Activated CD4-positive, alpha-beta T cell treated with anti-CD3 and anti-CD28 coated beads, Interleukin-2, amount 50 U/mL, for 16 hours (primary cell): ENCODE data around the gene CLDN3.
"Not testable (repeated sequence)": the region's sequence is repeated elsewhere in the genome, so short reads cannot be mapped to it uniquely, and the experiment has no call there.

Experiments
- DNase-seq: peaks from one replicate; pipeline ENCODE4 v3.0.0-alpha.2; 2020

The CLDN3 gene, protein sequence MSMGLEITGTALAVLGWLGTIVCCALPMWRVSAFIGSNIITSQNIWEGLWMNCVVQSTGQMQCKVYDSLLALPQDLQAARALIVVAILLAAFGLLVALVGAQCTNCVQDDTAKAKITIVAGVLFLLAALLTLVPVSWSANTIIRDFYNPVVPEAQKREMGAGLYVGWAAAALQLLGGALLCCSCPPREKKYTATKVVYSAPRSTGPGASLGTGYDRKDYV

DNA sequence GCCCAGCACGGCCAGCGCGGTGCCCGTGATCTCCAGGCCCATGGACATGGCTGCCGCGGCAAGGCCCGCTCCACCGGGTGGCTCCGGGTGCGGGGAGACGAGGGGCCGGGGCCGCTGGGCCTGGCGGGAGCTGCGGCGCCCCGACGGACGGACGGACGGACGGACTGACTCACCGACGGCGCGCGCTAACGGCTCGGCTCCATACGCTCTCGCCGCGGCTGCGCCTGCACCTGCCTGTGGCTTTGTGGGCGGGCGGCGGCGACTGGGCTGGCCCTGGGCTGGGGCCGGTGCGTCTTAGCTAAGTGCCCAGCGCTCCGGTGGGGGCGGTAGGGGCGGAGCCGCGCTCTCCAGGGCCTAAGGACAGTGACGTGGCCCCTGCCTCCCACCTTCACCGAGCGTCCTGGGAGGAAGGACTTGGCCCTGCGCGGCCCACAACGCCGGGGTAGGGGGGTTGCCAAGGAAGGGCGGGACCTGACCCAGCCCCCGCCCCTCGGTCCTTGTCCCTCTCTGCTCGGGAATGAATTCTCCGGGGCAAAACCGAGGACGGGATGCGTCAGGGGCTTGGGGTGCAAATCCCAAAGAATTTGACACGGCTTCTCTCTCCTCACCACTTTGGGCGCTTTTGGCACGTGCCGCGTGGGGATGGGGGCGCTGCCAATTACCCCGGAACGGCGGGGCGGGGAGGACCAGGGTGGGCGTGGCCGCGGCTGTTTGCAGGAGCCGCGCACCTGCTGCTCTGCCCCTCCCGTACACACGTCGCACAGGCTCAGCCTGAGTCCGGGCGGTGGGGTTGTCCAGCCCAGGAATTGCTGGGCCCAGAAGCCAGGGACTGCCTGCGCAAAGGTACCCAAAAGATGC lies at the start of gene CLDN3:
CLDN3 (minus strand) TSS at position 269 of the 858 bp plus-strand sequence; CDS start at position 48, 221 bp downstream.
- DNase-seq = no peak

DNA sequence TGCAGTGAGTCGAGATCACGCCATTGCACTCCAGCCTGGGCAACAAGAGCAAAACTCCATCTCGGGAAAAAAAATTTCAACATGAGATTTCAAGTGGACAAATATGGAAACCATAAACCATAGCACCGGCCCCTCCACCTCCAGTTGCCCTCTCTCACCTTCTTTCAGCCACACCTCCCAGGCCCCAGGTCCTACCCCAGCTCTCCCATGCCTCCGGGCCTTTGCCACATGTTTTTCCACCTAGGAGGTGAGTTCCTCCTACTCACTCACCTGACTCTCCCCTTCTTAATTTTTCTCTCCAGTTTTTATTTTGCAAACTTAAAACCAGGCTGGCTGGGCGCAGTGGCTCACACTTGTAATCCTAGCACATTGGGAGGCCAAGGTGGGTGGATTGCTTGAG lies 47.1 kb upstream of the CLDN3 start:
- DNase-seq = no peak

DNA sequence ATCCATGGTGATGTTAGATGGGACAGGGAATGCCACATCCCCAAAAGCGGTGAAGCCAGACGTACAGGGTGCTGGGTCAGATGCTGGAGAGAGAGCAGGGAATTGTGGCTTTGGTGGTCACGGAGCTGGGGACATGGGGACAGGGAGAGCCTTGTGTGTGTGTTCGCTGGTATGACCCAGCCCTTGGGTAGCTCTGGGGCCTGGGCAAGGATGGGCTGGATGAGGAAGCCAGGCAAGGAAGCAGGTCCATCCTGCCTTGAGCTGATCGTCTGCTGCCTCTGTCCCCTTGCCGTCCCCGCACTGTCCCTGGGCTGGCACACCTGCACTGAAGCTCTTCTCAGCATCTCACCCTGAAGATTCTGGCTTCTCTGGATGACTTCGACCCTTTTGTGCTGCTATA lies 45.4 kb upstream of the CLDN3 start:
- no peak for DNase-seq

DNA sequence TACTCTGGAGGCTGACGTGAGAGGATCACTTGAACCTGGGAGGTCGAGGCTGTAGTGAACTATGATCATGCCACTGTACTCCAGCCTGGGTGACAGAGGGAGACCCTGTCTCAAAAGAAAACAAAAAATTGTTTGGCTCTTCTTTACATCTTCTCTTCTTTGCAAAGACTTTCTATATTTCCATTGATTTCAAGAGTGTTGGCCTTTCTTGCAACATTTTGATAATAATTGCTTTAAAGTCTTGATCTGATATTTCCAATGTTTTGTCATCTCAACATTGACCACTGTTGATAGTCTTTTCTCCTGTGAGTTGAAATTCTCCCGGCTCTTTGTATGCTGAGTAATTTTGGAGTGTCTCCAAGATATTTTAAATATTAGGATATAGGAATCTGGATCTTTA lies 42.9 kb upstream of the CLDN3 start:
- no peak for DNase-seq

DNA sequence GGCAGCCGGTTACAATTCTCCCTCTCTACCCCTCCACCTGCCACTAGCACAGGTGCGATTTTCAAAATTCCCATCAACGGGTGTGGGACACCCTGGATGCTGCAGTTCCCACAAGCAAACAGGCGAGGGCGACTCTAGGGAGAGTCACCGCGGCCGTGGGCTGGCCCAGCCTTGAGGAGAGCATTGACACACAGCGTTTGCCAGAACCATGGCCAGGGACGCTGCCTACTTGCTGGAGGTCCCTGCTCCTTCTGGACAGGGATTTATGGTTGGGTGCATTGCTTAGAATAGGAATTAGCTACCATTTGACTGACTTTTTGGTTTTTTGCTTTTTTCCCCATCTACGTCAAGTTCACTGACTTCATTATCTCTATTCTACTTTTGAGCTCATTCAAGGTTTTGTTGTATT lies 41.7 kb upstream of the CLDN3 start:
- peak; percentile 60 for DNase-seq

DNA sequence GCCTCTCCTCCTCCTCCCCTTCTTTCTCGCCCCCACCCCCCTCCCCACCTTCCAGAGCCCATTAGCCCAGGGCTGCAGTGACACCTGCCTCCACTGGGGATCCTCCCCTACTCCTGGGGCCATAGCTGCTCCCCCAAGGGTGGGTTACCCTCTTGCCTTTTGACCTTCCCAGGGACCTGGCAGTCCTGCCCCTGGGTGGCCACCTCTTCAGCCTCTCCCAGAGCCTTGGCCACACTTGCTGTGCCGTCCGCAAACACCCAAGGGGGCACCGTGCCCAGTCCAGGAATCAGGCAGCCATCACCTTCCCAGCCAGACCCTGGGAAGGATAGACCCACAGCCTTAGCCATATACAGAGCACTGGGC lies 40.9 kb upstream of the CLDN3 start:
- no peak for DNase-seq

DNA sequence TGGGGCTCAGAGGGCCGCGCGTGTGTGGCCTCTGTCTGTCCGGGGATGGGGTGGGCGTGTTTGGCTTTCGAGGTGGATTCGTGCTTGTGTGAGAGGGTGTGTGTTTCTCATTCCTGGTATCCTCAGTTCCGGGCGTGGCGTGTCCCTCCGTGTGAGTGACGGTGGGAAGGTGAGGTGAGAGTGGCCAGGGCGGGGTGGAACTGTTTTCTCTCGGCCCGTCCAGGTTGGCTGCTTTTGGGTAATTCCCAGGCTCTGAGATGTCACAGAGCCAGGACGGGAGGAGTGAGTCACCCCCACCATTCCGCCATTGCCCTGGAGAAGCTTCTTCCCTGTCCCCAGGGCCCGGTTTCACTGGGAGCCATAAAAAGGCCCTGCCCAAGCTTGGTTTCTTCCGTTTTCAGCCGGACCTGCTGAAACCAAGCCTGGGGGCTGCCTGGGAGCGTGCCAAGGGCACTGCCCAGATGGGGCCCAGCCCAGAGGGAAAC lies 39.4 kb upstream of the CLDN3 start:
- no peak for DNase-seq

DNA sequence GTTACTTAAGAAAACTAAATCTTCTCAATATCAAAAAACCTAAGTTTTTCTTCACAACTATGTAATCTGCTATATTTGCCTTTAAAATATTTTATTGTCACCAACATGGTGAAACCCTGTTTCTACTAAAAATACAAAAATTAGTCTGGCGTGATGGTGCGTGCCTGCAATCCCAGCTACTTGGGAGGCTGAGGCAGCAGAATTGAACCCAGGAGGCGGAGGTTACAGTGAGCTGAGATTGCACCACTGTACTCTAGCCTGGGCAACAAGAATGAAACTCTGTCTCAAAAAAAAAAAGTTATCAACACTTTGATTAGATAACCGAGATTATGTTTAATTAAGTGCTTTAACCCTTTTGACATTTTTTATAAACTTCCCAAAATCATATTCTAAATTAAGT lies 32.4 kb upstream of the CLDN3 start:
- no peak for DNase-seq

DNA sequence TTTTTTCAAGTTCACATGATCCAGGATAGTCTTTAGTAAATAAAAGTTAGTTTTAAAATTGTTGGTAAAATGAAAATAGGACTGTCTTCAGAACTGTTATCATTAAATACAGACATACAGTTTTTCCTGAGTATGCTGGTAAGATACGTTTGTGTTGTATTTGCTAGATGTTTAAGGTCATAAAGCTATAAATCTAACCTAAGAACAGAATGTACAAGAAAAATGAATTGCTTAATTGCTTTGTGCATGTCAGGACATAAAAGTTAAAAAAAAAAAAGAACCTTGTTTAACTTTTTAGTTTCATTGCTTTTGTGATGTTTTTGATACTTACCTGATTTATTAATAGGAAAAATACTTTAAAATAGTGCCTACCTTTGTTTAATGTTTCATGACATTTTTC lies 31.5 kb upstream of the CLDN3 start:
- DNase-seq = no peak

DNA sequence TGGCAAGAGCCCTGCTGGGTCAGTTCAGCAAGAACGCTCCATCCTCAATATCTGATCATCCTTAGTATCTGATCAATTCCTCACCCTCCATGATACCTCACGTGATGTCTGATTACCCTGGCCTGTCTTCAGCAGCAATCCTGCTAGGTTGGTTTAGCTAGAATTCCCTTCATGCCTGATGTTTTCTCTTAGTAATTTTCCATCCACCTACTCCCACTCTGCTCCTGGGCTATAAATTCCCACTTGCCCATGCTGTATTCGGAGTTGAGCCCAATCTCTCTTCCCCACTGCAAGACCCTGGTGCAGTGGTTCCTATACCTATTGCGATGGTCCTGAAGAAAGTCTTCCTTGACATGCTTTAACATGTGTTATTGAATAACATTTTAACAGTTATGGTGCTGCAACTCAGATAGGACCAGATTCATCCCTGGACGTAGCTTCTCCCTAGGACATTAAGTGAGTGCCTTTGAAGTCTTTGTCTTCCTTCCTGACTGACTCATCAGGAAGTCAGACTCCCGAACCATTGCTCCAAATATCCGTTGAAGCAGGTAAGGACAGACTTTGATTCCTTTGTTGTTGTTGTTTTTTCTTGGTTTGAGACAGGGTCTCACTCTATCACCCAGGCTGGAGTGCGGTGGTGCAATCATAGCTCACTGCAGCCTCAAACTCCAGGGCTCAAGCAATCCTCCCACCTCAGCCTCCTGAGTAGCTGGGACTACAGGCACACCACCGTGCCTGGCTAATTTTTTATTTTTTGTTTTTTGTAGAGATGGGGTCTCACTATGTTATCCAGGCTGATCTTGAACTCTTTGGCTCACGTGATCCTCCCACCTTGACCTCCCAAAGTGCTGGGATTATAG lies 29.4 kb upstream of the CLDN3 start:
- no peak for DNase-seq

DNA sequence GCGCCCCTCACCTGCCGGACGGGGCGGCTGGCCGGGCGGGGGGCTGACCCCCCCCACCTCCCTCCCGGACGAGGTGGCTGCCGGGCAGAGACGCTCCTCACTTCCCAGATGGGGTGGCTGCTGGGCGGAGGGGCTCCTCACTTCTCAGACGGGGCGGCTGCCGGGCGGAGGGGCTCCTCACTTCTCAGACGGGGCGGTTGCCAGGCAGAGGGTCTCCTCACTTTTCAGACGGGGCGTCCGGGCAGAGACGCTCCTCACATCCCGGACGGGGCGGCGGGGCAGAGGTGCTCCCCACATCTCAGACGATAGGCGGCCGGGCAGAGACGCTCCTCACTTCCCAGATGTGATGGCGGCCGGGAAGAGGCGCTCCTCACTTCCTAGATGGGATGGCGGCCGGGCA lies 27.1 kb upstream of the CLDN3 start:
- DNase-seq = not testable (repeated sequence)

DNA sequence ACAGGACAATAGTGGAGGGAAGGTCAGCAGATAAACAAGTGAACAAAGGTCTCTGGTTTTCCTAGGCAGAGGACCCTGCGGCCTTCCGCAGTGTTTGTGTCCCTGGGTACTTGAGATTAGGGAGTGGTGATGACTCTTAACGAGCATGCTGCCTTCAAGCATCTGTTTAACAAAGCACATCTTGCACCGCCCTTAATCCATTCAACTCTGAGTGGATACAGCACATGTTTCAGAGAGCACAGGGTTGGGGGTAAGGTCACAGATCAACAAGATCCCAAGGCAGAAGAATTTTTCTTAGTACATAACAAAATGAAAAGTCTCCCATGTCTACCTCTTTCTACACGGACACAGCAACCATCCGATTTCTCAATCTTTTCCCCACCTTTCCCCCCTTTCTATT lies 26.6 kb upstream of the CLDN3 start:
- DNase-seq = not testable (repeated sequence)

DNA sequence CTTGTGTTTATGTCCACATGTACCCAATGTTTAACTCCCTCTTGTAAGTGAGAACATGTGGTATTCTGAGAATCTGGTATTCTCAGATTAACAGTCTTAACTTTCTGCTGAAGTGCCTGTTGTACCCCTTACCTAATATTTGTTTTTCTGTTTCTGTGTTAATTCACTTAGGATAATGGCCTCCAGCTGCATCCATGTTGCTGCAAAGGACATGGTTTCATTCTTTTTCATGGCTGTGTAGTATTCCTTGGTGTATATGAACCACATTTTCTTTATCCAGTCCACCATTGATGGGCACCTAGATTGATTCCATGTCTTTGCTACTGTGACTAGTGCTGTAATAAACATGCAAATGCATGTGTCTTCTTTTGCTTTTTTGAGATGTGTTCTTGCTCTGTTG lies 25.1 kb upstream of the CLDN3 start:
- not testable (repeated sequence) for DNase-seq

DNA sequence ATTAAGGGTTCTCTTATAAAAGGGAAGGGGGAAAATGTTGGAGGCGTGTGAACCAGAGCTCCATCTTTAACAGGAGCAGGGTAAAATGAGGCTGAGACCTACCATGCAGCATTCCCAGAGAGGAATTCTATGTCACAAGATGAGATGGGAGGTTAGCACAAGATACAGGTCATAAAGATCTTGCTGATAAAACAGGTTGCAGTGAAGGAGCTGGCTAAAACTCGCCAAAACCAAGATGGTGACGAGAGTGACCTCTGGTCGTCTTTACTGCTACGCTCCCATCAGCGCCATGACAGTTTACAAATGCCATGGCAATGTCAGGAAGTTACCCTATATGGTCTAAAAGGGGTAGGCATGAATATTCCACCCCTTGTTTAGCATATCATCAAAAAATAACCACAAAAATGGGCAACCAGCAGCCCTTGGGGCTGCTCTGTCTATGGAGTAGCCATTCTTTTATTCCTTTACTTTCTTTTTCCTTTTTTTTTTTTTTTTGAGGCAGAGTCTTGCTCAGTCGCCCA lies 21.2 kb upstream of the CLDN3 start:
- not testable (repeated sequence) for DNase-seq

DNA sequence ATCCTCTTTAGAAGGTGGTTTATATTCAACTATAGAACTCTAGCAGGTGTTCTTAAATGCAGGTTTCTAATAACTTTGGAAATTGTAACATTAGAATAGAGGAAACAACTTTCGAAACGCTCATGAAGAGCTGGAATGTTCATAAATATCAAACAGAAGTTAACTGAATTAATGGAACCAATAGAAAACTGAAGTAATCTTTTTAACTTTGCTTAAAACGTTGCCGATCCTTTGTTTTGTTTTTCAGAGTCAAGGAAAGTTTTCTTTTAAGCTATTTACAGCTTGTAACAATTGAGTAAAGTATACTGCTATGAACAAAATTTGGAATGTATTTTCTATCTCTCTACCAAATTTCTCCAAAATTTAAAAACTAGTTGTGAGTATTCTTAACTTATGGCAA lies 19.0 kb upstream of the CLDN3 start:
- no peak for DNase-seq

DNA sequence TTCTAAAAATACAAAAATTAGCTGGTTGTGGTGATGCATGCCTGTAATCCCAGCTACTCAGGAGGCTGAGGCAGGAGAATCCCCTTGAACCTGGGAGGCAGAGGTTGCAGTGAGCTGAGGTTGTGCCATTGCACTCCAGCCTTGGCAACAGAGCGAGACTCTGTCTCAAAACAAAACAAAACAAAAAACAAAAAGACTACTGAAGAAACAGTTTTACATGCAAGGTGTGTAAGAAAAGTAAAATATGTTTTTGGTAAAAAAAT lies 17.6 kb upstream of the CLDN3 start:
- not testable (repeated sequence) for DNase-seq

DNA sequence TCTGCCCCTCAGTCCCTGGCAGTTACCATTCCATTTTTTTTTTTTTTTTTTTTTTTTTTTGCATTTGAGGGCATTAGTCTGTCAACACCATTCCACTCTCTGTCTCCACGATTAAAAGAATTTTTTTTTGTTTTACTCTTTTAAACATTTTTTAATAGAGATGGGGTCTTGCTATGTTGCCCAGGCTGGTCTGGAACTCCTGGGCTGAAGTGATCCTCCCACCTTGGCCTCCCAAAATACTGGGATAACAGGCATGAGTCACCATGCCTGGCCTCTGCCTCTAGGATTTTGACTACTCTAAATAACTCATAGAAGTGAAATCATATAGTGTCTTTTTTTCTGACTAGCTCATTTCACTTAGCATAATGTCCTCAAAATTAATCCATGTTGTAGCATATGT lies 16.5 kb upstream of the CLDN3 start:
- no peak for DNase-seq

DNA sequence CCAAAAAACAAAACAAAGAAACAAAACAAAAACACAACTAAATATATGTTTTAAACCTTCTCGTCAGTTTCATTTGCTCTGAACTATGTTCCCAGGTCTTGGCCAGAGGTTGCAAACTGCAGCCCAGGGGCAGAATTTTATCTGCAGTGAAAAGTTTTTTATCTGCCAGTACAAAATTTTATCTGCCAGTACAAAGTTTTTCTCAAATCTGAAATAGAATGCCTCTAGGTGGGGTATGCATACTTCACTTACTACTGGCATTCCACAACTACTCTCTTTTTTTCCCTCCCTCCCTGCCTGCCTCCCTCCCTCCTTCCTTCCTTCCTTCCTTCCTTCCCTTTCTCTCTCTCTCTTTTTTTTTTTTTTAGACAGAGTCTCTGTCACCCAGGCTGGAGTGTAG lies 9.4 kb upstream of the CLDN3 start:
- no peak for DNase-seq

DNA sequence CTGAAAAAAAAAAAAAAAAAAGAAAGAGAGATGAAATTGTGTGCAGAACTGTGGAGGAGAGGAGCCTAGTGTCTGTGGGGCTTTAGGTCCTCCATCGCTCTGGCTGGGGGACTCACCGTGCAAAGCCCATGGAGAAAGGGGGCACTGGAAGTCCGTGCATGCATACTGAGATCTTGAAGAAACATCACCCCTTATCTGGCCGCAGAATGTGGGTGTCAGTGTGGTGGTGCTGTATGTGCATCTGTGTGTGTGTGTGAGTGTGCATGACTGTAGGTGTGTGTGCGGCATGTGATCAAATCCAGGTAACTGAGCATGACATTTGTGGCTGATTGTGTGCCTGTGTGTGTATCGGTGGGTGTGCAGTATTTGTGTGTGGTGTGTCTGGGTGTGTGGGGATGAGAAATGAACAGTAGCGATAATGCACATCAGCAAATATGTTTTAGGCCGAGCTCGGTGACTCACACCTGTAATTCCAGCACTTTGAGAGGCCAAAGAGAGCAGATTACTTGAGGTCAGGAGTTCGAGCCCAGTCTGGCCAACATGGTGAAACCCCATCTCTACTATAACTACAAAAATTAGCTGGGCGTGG lies 8.8 kb upstream of the CLDN3 start:
- no peak for DNase-seq

DNA sequence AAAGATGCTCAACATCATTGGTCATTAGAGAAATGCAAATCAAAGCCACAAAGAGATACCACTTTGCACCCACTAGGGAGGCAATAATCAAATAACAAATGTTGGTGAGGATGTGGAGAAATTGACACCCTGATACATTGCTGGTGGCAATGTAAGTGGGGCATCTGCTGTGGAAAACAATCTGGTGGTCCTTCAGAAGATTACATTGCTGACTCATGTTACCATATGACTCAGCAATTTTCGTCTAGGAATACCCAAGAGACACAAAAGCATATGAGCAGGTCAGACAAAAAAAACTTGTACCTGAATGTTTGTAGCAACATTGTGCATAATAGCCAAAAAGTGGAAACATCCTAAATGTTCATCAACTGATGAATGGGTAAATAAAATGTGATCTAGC lies 4.9 kb upstream of the CLDN3 start:
- peak; percentile 12 for DNase-seq

DNA sequence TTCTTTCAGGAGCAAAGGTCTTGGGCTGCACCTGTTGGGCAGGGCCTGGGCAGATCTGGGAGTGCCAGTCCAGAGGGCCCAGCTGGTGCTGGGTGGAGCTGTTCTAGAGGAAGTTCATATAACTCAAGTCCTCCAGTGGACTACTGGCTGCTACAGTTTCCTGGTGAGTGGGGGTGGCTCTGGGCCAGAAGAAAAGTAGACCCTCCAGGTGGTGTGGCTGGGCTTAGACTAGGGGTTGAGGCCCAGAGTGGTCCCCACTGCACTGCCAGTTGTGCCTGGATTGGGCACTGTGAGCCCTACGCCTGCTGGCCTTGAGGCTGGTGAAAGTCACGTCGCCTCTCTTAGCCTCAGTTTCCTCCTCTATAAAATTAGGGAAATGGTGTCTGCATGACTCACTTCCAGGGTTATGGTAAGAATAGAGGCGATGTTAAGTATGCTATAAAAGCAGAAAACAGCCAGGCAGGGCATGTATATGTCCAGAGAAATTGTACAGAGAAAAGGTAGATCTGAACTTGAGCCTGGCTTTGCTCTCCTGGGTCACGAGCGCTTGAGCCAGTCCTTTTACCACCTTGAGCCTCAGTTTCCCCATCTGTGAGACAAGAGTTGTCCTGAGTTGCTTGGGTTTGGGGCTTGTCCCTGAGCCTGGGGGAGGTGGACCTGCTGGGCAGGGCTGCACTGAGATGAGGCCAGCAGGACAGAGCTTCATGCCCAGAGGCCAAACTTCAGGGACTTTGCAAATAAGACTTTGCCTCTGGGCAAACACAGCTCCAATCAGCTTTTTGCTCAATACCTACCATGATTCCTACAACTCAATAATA lies 3.8 kb upstream of the CLDN3 start:
- DNase-seq = no peak
